GM21528 (cell line): ENCODE results near the gene GOLGA7B.
"Not testable (repeated sequence)": the region's sequence is repeated elsewhere in the genome, so short reads cannot be mapped to it uniquely, and the experiment has no call there.

Source experiments
- ATAC-seq: cut with Tn5 transposase; IDR thresholded peaks from one replicate; pipeline ENCODE4 v1.9.1; 2021; ENCODE audit warnings: mild to moderate bottlenecking, moderate library complexity; ENCODE audit not compliant: unreplicated experiment, low FRiP score

The GOLGA7B gene

GRCh38 chr10:97830064-97830463, 19.6 kb upstream of the GOLGA7B start:
- ATAC-seq: no peak

DNA sequence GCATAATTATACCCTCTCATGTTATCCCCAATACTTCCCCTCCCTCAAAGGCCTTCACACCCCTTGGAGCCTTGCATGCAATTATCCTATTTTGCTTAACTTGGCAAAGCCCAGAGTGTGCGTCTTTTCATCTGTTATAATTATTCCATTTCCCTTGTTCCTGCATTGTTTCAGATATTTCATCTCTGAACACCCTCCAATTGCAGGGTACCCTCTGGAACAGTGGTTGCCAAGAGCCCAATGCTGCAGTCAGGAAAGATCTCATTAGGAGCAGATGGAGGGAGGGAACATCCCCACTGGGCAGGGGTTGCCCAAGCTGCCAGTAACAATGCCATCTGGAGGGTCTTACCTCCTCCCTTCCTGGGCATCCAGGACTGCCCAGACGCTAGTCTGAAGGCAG, 18.4 kb upstream of the GOLGA7B start:
- ATAC-seq: no peak

DNA sequence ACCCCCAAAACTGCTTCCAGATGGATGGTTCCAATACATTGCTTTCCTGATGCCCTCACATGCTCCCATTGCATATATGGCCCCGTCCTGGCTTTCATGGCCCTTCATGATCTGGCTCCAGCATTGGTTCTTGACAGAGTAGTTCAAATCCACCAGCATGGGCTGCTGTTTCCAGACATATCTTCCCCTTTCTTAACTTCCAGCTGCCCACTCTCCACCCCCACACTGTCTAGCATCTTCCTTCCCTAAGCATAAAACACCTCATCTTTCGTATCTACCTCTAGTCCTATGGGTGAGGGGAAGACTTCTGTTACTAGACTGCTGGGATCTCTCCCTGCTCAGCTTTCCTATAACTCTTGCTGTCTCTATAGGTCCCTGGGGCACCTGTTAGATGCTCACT, 13.2 kb upstream of the GOLGA7B start:
- ATAC-seq: no peak

DNA sequence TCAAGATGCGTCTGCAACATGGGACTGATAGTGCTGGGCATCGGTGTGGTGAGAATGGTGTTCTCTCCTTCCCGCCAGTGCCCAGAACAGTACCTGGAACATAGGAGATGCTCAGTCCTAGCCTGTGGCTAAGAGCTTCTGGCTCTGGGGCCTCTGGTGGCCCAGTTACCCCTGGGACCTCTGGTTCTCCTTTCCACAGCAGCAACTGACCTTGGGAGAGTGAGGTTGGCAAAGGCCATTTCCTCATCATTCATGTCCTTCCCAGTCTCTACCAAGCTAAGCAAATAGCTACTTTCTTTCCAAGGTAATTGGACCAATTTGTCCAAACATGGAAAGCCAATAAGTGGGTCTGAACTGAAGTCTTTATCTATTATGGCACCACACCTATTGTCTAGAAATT, 11.6 kb upstream of the GOLGA7B start:
- no peak for ATAC-seq

GRCh38 chr10:97841166-97841565, 8.5 kb upstream of the GOLGA7B start:
- ATAC-seq: not testable (repeated sequence)

GRCh38 chr10:97842114-97842513, 7.5 kb upstream of the GOLGA7B start:
- not testable (repeated sequence) for ATAC-seq

- no peak for ATAC-seq
Measured at GRCh38 chr10:97842656-97843280, 6.9 kb upstream of the GOLGA7B start.

- no peak for ATAC-seq
Measured at GRCh38 chr10:97843281-97843671, 6.4 kb upstream of the GOLGA7B start.

- ATAC-seq: not testable (repeated sequence)
Measured at GRCh38 chr10:97843972-97844371, 5.7 kb upstream of the GOLGA7B start.

DNA sequence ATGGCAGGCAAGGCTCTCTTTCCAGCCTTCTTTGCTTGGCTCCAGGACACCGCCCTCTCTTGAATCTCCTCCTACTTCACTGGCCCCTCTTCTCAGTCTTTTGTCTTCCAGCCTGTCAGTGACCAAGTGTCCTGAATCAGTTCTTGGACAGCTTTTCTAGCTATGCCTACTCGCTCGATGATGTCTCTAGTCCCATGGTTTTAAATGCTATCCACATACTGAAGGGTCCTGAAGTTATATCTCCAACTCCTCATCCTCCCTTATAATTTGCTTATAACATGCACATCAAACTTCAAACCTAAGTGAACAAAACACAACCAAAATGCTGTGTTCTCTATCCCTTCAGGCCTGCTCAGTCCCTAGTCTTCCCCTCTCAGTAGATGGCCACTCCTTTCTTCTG, 5.0 kb upstream of the GOLGA7B start:
- no peak for ATAC-seq

DNA sequence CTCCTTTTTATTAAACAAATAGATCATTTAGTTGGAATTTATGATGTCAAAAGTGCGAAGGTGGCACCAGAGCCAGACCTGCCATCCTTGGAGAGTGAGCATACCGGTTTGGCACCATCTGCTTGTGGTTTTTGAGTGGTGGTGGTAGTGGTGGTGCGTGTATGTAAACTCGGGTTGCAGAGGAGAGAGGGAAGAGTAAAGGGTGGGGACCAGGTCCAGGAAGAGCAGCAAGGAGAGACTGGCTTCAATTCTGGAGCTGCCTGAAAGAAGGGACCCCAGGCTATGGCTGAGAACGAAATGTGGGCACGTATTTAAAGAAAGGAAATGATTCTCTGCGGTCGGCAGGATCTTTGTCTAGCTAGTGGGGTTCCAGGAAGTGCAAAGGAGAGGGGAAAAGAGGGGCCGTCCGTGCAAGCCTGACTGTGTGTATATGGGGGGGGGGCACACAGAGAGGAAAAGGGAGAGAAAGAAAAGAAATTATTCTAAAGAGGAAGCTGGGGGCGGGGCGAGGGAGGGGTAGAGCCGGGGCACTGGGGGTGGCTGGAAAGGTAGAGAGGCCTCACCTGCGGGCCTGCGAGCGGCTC, 448 bp upstream of the GOLGA7B start:
- no peak for ATAC-seq

GRCh38 chr10:97850446-97850845, 803 bp downstream of the GOLGA7B start:
- no peak for ATAC-seq

- no peak for ATAC-seq
Measured at GRCh38 chr10:97851341-97852001, 1.8 kb downstream of the GOLGA7B start.

DNA sequence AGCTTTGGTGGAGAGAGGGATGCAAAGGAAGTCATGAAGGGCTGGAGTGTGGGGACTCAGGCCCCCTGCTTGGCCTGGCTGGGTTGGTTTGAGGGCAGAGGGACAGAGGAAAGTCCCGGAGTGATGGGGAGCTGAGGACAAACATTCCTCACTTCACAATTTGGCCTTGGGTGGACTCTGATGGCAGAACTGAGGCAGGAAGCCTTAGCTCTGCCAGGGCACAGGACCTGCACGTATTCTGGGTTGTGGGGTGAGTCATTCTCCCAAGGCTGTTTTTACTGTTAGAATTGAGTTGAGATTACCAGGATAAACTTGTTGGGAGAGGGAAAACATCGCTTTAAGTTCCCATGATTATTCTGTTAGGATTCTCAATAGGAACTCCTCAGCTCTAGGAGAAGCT, 2.6 kb downstream of the GOLGA7B start:
- ATAC-seq: no peak

GRCh38 chr10:97852840-97853405, 3.3 kb downstream of the GOLGA7B start:
- ATAC-seq: no peak

DNA sequence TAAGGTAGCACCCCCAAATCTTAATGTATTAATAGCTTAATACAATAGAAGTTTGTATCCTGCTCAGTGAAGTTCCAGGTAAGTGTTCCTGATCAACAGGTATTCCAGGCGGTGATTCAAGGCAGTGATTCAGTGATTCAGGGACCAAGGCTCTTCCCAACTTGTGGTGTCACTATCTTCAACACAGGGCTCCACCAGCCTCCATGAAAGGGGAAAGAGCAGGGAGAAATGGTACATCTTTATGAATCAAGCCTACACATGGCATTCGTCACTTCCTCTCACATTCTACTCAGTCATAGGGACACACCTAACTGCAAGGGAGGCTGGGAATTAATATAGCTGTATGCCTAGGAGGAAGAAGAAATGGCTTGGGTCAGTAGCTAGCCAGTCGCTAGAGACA, 5.1 kb downstream of the GOLGA7B start:
- ATAC-seq: no peak

GRCh38 chr10:97858001-97858439, 8.4 kb downstream of the GOLGA7B start:
- no peak for ATAC-seq

- no peak for ATAC-seq
Measured at GRCh38 chr10:97861097-97861750, 11.6 kb downstream of the GOLGA7B start.

DNA sequence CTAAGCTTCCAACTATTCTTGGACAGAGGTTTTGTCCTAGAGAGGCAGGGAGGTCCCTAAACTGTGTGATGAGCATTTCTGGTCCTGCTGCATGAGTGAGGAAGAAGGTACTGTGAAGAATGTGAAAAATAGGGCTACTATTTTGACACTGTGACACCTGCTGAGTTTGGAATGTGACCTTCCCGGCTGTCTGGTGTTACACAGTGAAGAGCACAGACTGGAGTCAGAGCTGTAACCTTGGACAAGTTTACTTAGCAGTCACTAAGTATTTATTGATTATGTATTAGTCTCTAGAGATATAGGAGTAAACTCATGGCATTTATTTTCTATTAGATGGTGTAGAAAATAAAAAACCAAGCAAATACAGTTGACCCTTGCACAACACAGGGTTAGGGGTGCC, 12.3 kb downstream of the GOLGA7B start:
- ATAC-seq: no peak

GRCh38 chr10:97863808-97864207, 14.2 kb downstream of the GOLGA7B start:
- ATAC-seq: no peak

GRCh38 chr10:97865488-97865887, 15.8 kb downstream of the GOLGA7B start:
- no peak for ATAC-seq
